NCI-H345 treated with DMSO at 0.1 percent for 48 hours (cell line): ENCODE results near the gene GID8.

Experiments used
- DNase-seq: peaks from one replicate; lab custom pipeline; 2025; ENCODE audit not compliant: unreplicated experiment; lab: John Stamatoyannopoulos, UW

Gene GID8

DNA sequence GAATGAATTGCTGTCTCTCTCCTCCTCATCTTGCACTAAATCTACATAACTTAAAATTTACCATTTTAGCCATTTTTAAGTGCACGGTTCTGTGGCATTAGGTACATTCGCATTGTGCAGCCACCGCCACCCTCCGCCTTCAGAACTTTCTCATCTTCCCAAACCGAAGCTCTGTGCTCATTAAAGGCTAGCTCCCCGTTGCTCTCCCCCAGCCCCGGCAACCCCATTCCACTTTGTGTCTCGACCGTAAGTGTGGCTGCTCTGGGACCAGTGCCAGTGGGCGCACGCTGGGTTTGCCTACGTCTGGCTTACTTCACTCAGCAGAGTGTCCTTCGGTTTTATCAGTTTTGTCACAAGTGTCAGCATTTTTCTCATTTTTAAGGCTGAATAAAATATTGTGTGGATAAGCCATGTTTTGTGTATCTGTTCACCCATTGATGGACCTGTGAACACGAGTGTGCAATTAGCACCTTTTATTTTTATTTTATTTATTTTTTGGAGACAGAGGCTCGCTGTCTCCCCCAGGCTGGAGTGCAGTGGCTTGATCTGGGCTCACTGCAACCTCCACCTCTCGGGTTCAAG lies 31.3 kb downstream of the GID8 start:
- no peak for DNase-seq

DNA sequence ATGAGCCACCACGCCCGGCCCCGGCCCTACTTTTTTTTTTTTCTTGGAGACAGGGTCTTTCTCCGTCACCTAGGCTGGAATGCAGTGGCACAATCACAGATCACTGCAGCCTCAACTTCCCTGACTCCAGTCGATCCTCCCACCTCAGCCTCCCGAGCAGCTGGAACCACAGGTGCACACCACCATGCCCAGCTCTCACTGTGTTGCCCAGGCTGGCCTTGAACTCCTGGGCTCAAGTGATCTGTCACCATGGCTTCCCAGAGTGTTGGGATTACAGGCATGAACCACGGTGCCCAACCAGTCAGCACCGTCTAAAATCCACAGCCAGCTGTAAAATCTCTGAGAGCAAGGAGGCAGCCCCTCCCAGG lies 32.0 kb downstream of the GID8 start:
- no peak for DNase-seq

DNA sequence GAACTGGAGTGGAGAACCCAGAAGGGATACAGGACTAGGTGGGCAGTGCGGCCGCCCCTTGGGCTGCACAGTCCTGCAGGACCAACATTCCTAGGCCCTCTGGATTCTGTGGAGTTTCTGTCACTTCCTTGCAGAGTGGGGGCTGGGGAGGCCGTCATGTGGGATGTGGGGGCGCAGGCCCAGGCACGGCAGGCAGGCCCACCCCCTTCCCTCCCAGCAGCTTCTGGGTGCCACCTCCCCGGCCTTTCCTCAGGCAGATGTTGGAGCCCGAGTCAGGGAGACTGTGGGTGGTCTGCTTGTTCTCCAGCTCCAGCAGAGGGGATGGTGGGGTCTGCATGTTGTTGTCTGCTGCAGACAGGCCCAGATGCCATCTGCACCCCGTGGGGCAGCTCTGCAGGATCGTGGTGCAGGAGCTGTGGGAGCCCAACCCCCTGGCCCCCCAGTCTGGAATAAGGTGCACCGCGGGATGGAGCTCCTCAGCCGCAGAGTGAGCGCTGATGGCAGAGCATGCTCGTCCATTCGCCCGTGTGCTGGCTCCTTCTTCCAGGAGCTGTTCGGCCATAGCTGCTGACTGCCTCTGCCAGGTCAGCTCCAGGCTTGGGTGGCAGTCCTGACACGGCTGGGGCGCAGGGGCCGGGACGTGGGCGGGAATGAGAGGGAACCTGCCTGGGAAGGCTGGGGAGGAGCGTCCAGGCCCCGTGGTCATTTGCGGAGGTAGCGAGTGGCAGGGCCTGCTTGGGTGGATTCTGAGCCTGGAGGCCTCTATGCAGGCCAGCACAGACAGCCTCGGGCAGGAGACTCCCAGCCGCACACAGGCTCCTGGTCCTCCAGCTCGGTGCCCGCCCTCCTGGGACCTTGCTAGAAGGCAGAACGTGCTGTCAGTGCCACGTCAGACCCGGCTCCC lies 32.6 kb downstream of the GID8 start:
- no peak for DNase-seq

DNA sequence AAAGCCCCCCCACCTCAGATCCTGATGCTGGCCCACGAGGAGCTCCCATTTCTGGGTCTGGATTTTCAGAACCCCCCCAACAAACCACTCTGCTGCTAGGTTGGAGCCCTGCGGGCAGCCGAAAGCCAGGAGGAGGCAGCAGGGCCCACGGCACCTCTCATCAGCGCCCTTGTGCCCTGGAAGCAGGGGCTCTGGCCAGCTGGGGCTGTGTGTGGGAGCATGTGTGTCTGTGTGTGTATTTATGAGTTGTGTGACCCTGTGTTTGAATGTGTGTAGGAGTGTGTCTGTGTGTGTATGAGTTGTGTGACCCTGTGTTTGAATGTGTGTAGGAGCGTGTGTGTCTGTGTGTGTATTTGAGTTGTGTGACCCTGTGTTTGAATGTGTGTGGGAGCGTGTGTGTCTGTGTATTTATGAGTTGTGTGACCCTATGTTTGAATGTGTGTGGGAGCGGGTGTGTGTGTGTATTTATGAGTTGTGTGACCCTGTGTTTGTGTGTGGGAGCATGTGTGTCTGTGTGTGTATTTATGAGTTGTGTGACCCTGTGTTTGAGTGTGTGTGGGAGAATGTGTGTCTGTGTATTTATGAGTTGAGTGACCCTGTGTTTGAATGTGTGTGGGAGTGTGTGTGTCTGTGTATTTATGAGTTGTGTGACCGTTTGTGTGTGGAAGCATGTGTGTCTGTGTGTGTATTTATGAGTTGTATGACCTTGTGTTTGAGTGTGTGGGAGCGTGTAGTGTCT lies 33.4 kb downstream of the GID8 start:
- no peak for DNase-seq

DNA sequence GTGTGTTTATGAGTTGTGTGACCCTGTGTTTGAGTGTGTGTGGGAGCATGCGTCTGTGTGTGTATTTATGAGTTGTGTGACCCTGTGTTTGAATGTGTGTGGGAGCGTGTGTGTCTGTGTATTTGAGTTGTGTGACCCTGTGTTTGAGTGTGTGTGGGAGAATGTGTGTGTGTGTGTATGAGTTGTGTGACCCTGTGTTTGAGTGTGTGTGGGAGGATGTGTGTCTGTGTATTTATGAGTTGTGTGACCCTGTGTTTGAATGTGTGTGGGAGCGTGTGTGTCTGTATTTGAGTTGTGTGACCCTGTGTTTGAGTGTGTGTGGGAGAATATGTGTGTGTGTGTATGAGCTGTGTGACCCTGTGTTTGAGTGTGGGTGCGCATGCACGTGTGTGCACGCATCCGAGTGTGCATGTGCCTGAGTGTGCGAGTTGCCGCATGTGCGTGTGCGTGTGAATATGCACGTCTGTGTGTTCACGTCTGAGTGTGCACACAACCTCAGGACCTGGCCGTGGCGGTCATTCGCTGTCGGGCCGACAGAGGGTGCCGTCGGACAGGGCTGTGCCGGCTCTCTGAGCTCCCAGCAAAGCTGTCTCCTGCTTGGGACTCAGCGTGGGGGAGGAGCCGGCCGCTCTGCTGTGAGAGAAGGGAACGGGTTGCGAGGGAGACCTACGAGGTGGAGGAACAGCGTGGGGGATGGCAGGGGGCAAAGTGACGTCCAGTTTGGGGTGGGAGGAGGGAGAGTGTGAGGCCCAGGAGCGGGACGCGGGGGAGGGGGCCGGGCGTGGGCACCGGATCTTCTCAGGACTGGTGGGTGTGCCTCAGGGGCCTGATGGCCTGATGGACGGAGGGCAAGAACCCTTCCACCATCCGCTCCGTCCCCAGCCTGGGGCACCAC lies 34.2 kb downstream of the GID8 start:
- peak; percentile 75 for DNase-seq

DNA sequence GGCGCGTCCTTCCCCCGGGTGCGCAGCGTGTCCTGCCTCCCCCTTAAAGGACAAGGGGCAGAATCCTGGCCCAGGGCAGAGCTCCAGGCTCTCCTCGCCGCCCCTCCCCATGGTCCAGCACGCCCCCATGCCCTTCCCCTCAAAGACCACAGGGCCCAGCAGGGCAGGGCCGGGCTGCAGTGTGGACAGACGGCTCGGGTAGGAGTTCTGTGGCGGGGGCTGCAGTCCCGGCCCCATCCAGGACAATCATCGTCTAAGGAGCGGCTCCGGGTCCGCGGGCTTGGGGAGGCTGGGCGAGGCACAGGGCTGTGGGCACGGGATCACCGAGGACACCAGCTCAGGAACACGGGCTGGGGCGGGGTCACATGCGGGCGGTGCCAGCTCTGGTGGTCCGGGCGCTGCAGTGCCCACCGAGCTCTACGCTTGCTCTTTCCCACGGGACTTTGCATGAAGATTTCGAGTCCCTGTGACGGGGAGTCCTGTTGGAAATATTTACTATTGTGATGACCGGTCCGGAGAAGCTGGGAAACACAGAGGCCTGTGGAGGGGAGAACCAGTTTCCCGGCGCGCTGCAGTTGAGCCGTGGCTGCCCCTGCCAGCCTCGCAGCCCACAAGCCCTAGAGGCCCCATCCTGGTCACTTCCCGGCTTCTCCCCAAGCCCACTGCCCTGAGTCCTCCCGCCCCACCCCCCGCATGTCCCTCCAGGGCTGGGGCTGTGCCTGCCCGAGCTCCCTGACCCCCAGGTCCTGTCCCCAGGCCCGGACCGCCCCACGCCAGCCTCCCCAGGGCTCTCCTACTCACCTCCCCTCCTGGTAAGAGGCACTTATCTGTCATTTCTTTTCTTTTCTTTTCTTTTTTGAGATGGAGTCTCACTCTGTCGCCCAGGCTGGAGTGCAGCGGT lies 35.1 kb downstream of the GID8 start:
- DNase-seq = no peak

DNA sequence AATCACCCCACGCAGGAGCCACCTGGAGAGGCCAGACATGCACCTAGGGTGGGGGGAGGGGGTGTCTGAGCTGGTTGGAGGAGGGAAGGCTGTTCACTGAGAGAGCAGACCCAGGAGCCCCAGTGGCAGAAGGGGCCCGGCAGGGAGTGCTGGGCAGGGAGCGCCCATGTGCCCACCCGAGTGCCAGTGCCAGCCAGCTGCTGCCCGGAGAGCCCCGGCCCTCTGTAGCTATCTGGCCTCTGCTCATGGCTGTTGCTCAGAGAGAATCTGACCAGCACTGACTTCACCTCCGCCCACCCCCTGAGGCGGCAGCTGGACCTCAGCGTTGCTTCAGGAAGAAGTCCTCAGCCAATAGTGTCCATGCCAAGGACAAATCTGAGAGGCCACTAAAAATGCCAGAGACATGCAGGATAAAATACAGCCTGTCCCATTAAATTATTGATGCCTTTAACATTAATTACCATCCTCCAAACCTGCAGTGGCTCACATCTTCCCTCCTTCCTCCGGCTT lies 37.4 kb downstream of the GID8 start:
- DNase-seq = no peak

DNA sequence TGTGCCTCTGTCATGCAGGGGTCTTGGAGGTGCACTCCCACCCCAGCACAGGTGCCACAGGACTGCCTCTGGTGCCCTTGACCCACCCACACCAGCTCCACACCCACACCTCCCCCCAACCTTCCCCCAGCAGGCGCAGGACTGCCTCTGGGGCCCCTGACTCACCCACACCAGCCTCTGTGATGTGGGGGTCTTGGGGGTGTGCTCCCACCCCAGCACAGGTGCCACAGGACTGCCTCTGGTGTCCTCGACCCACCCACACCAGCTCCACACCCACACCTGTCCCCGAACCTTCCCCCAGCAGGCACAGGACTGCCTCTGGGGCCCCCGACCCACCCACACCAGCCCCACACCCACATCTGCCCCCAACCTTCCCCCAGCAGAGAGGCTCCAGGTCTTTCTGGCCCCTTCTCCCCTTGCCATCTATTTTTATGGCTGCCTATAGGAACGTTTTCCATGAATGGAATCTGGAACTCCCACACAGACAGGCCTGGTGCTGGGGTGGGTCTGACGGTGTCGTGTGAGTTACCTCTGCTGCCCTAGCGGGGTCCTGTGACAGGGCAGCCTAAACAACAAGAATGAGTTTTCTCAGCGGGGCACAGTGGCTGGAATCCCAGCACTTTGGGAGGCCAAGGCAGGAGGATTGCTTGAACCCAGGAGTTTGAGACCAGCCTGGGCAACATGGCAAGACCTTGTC lies 38.0 kb downstream of the GID8 start:
- DNase-seq = no peak

DNA sequence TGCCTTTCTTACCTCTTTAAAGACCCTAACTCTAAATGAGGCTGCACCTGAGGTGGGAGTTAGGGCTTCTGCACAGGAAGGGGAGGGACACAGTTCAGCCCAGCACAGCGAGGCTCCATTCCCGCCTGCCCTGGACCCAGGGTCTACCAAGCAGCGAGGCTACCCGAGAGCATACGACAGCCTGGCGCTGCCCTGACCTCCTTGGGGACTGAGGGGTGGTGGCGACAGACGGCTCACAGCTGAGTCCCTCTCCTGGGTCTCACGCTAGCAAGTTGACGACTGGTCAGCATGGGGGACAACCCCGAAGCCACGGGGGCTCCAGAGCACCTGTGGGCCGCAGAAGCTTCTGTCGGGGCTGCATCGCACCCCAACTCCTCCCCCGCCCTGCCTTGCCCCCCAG lies 38.9 kb downstream of the GID8 start:
- DNase-seq = no peak

DNA sequence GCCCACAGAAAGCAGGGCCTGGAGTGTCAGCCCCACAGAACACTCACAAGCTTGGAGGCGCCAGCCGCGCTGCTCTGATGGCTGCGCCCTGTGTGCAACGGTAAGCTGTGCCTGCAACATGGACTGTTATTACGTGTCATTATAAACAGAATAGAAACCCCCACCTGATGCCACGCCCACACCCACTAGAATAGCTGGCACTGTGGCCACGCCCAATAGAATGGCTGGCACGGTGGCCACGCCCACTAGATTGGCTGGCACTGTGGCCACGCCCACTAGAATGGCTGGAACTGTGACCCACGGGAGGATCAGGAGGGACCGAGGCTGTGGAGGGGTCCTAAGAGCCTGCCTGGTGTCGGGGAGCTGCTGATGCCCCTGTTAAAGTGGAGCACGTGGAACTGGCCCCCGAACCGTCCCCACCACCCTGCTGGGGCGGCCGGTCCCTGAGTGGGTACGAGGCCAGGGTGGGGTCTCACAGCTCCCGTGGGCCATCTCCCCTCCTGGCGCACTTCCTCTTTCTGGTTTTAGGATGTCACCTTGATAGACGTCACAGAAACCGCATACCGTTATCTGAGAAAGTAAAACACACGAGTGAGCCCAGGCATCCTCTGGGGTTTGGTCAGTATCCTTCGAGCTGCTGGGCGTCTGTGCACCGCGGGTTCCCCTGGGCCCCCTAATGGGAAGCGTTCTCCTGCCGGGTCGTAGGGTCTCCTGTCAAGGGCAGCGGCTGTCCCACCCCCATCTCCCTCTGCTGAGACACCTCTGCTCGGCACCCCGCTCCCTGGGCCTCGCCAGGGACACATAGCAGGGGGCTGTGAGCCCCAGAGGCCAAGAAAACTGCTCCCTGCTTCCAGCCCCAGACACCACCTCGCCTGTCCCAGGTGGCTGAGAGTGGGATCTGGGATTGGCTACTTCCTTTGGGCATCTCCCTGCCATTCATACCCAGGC lies 39.9 kb downstream of the GID8 start:
- DNase-seq = no peak

DNA sequence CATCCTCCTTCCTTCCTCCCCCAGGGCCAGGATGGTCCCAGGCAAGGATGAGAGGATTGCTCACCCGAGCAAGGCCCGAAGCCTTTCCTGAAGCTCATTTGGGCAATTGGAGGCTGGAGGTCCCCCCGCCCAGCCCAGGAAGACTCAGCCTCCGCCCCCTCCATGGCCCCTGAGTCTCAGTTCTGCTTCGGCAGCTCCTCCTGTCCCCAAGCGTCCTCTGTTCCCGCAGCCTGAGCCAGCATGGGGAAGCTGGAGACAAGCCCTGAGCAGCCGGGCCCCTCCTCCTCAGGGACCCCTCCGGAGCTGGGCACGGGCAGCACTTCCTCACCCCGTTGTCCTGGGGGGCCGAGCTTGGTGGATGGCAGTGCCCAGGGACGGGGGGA lies 40.6 kb downstream of the GID8 start:
- DNase-seq = no peak

DNA sequence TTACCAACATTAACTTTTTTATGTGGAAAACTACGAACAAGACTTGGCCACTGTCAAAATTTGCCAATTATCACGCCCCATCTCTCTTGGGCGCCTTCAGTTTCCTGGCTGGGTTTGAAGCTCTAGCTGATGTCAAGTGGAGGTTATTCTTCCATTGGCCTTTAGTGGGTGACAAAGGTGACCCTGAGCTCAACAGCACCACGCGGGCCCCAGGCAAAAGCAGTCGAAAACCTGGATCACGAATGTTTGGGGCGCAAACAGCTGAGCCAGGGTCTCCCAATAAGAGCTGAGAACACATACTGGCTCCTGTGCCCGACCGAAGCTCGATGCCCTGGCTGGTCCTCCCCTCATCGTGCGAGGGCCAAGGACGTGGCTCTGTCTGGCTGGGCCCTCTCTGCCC lies 41.4 kb downstream of the GID8 start:
- no peak for DNase-seq

DNA sequence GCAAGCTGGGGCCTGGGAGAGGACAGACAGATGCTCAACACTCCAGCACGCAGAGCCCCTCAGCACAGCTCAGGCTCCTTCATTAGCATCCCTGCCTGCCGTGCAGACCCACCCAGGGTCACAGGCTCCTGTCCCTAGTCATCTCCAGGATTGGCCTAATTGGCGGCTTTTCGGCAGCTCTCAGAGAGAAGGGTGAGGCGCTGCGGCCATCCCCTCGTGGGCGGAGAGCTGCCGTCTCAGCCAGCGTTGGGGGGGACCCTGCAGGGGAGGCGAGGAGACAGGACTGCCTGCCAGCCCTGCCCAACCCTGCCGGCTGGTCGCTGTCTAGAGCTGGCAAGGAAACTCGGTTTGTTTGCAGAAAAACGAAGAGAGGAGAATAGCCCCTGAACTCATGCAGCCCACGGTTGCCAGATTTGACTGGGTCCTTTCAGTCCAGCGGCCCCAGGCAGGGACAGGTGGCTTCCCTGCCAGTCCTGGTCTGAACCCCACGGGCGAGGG lies 42.0 kb downstream of the GID8 start:
- no peak for DNase-seq

DNA sequence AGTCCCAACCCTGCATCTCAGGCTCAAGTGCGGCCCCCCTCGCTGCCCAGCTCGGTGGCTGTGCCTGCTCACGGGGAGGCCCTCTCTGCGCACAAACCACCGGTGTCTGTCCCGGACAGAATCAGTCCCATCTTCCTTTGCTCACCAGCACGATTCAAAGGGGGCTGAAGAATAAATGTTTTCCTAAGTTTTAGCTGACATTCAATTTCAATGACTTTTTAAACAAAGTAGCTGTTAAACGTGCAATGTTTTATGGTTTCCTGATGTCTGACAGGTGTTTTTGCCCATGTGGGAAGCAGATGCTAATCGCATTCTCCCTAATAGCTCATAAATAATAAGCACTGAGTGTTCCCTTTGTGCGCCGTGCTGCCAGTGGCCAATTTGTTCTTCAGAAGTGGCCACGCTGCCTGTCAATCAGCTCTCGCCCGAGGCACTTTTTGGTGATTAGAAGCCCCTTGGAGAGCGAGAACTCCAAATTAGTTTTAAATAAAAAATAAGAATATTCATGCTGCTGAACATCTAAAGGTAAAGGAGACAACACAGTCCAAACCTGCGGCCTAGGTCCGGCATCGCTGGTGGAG lies 42.5 kb downstream of the GID8 start:
- peak; percentile 37 for DNase-seq

DNA sequence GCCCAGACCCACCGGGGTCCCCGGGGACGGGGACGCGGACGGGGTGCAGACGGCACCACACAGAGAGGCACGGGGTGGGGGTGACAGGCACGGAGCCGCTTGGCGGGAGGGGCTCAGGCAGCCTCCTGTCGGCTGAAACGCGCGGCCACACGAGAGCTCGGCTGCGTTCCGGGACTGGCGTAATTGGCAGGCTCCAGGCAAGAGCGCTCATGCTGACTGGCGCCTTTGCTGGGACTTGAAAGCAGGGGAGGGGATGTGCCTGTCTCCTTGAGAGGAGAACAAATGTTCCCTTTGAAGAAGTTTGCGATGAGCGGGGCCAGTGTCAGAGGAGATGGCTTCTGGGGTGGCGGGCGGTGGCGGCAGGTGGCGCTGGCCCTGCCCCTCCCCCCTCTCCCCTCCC lies 43.0 kb downstream of the GID8 start:
- peak; percentile 33 for DNase-seq

DNA sequence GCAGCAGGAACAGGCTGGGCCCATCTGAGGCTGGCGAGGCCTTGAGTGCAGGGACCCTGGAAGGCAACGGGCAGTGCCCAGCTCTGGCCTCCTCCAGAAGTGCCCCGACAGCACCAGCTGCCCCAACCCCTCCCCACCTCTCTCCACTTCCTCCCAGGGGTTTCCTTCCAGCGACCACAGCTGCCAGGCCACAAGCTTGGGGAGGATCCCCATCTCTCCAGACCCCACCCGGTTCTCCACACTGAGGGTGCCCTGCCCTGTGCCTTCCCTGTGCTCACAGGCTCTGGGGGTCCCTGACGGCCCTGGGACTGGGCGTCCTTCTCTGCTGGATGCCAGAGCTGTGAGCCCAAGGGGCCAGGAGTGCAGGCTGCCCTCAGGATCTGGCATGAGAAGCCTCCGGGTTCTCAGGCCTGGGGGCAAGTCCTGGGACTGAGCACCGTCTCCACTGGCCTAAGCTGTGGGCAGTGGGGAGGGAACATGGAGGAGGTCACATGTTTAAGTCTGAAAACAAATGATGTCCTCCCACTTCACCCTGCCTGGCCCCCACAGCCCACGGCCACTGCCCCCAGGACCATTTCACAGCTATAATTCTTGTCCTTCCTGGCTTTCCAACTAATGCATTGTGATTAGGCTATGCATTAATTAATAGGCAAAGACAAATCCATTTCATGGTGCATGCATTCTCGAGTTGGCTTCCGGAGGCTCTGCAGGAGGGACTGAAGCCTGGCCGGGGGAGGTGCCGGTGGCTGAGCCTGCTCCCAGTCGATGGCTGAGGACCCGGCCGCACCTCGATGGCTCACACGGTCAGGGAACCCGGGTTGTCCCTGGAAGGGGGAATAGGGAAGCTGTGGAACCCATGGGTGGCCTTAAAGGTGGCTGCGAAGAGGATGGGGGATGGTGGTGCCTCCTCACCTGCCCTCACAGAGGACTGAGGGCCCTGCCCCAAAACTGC lies 44.5 kb downstream of the GID8 start:
- no peak for DNase-seq

DNA sequence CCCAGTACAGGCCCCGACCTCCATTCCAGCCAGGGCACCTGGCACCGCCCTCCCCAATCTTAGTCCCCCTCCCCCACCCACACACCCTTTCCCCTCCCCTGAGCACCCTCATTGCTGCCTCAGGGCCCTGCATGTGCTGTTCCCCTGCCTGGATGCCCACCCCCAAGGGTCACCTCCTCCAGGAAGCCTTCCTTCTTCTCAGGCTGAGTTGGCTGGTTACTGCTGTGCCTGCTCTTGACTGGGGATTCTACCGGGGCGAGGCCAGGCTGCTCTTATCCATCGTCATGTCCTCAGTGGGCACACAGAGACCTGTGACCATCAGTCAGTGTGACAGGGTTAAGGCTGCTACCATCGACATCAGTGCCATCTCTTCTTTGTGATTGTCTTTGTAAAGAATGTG lies 45.3 kb downstream of the GID8 start:
- DNase-seq = no peak
